Measurements from ENCODE around the gene ANKFN1. TPM values are rescaled to one million over a fixed set of nuclear protein-coding genes. Genes with fewer than 3 reads are reported as not detected.

The ANKFN1 gene, protein sequence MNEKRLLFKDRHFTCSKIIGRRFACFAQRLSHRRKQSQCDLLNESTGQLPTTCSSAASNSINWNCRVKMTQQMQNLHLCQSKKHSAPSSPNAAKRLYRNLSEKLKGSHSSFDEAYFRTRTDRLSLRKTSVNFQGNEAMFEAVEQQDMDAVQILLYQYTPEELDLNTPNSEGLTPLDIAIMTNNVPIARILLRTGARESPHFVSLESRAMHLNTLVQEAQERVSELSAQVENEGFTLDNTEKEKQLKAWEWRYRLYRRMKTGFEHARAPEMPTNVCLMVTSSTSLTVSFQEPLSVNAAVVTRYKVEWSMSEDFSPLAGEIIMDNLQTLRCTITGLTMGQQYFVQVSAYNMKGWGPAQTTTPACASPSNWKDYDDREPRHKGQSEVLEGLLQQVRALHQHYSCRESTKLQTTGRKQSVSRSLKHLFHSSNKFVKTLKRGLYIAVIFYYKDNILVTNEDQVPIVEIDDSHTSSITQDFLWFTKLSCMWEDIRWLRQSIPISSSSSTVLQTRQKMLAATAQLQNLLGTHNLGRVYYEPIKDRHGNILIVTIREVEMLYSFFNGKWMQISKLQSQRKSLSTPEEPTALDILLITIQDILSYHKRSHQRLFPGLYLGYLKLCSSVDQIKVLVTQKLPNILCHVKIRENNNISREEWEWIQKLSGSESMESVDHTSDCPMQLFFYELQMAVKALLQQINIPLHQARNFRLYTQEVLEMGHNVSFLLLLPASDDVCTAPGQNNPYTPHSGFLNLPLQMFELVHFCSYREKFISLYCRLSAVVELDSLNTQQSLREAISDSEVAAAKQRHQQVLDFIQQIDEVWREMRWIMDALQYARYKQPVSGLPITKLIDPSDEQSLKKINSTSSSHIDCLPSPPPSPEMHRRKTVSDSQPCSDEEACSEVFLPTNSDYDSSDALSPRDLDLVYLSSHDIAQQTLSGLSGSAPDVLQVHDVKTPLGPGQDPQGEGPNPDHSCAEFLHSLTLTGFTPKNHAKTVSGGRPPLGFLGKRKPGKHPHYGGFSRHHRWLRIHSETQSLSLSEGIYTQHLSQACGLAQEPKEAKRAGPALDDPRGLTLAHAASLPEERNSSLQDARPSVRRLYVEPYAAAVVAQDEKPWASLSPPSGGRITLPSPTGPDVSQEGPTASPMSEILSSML
- total RNA-seq, result not detected in 2 replicates

- intact Hi-C loops (cut with micrococcal nuclease), result no loop called here
Measured at GRCh38 chr17:56152874-56153602, at the start of gene ANKFN1. TSS of gene ANKFN1 (plus strand) at chr17:56153475. CDS start at chr17:56212668, 59,193 bp downstream.

DNA sequence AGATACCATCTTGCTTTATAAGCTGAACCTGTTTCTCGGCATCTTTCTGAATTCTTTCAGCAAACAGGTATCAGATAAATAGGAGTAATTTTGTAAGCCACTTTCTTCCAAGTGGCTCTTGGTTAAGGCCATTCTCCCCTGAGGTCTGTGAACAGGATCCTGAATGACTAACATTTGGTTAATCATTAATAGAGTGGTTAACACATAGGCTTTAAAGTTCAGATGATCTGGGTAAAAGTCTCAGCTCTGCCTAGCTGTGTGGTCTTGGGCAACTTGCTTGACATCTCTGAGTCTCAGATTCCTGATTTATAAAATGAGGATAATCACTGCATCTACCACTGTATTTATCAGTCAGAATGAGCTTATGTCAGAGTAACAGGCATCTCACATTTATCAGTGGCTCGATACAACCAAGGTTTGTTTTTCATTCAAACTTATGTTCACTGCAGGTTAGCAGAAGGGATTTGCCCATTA, 44.4 kb upstream of the ANKFN1 start:
- intact Hi-C loops (cut with micrococcal nuclease), result no loop called here

- intact Hi-C loops (cut with micrococcal nuclease), result no loop called here
Measured at GRCh38 chr17:56109836-56110235, 43.4 kb upstream of the ANKFN1 start.

DNA sequence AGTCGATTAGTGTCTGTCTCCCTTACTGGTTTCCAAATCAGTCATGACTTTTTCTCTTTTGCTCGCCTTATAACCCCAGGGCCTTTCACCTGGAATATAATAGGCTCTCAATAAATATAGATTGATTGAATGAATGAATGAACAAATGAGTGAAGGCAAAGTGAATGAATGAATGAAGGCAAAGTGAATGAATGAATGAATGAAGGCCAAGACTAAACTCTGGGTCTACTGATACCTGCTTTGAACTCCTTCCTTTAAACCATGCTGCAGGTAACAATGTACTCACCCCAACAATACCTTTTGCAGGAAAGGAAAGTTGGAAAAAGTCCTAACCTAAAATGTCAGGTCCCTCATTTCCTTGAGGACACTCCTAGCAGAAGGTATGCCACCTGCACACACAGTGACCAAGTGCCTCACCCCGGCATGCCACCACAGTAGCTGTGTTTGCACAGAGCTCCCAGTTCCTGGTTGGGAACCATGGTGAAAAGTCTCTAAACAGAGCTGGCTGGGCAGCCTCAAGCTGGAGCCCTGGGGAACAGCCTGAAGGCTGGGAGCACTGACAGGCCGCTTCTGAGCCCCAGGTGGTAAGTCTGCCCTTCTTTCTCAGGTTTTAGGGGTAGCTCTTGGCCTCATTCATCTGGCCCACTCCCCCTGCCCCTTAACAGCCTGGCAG, 42.7 kb upstream of the ANKFN1 start:
- intact Hi-C loops (cut with micrococcal nuclease), result no loop called here

GRCh38 chr17:56111706-56112485, 41.4 kb upstream of the ANKFN1 start:
- intact Hi-C loops (cut with micrococcal nuclease), result no loop called here

DNA sequence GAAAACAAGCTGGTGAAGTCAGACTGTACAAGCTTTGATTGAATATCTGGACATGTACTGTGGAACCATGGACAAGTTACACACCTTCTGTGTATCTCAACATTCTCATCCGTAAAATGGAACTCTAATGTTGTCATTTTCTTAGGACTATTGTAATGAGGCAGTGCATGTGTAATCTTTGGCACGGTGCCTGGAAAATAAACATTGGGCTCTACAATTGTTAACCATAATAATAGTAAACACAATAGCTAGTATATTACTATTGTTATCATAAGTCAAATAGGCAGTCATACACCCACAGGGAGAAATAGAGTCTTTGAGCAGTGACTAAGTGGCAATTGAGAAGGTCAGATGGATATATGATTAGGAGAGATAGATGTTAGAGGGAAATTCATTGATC, 39.8 kb upstream of the ANKFN1 start:
- intact Hi-C loops (cut with micrococcal nuclease), result no loop called here

DNA sequence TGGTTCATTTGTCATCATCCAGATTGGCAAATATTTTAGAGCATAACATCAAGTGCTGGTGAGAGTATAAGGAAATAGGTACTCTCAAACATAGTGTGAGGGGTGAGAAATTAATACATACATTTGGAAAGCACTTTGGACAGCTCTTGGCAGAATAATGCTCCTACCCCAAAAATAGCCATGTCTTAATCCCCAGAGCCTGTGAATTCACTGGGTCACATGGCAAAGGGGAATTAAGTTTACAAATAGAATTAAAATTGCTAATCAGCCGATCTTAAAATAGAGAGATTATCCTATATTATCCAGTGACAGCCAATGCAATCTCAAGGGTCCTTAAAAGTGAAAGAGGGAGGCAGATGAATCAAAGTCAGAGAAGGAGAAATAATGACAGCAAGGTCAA, 38.8 kb upstream of the ANKFN1 start:
- intact Hi-C loops (cut with micrococcal nuclease), result no loop called here

DNA sequence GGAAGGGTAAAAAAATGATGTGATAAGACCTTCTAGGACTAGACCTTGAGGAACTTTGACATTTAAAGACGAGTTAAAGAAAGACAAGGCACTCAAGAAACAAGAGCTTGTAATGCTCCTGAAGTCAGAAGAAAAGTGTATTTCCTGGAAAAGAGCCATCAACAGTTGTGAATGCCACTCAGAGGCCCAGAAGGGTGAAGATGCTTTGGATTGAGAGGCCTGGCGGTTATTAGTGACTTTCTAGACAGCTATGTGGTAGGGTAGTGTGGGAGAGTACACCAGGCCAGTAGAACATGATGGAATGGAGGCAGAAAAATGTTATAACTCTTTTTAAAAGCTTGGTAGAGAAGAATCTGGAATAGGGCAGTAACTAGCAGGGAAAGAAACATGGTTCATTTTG, 34.1 kb upstream of the ANKFN1 start:
- intact Hi-C loops (cut with micrococcal nuclease), result no loop called here

GRCh38 chr17:56119936-56120335, 33.3 kb upstream of the ANKFN1 start:
- intact Hi-C loops (cut with micrococcal nuclease), result no loop called here

DNA sequence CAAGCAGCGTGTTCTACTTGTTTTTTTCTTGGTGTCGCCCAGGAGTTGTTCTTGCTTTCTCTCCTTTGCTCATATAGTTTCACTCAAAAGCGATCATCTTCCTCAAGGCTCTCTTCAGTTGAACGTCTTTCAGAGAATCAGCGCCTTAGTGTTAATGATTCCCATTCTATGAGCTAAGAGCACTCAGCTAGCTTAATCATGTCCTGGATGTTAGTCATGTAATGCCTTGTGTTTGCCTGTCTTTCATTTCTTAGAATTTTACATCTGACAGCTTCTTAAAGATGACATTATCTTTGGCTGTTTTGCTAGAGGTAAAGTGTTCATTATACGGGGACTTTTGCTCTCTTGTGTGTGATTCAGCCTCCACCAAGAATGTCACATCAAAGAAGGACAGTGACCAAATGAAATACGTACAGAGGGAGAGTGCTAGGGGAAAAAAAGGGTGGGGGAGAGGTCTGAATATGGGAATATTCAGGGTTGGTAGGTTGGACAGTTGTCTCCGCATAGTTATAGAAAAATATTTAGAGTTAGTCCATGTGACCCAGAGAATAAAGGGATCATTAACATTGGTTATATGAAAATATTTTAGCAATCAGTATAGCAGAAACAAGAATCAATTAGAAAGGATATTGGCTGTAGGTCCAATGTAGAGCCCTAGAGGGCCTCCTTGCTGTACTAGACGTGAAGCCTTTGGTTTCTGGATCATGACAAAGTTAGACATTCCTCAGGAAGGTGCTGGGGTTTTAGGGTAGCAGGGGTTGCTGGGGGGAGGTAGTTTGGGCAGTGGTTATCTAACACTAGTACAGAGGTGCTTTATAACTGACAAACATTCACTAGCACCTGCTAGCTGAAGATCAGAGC, 31.9 kb upstream of the ANKFN1 start:
- intact Hi-C loops (cut with micrococcal nuclease), result no loop called here

DNA sequence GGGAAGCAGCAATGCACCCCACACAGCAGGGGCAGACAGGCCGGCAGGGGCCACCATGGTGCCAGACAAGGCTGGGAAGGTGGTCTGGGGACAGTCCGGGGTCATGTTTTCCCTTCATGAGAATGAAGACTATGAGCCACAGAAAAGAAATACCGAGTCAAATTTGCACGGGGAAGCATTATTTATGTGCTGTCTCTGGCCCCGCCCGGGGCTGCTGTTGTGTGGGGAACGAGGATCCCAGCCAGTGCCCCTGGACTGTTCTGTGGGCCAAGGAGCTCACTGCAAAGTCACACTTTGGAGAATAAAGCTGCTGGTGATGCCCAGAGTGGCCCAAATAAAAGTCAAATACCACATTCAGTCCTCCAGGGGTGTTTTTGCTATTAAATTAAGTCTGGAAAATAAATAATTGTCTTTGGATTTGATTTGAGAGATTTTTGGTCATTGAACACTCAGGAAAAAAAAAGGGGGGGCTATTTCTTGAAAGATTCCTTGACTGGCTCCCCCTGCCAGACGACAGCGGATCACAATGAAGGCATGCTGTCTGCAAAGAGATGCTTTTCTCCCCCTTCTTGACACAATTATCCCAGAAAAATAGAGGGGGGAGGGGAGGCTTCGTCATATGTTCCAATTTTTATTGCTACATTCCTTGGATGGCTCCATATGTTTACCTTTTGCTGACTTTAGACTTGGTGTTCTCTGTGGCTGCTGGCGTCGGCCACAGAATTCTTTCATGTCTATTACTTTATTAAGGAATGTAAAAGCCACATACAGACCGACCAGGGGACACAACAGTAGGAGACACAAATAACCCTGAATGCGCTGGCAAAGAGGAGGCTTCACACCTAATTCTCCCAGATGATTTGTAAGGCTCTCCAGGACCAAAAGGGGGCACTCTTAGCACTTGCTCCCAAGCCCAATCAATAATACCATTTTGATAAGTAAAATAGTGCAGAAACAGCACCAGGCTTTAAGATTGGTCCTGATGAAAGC, 27.1 kb upstream of the ANKFN1 start:
- intact Hi-C loops (cut with micrococcal nuclease), result loop anchor here (1.0 to 5.0 kb wide), 2 partner anchors 193 to 351 kb away; no protein-coding TSS in a partner anchor

- intact Hi-C loops (cut with micrococcal nuclease), result no loop called here
Measured at GRCh38 chr17:56130026-56130425, 23.2 kb upstream of the ANKFN1 start.

- intact Hi-C loops (cut with micrococcal nuclease), result no loop called here
Measured at GRCh38 chr17:56130631-56131030, 22.6 kb upstream of the ANKFN1 start.

- intact Hi-C loops (cut with micrococcal nuclease), result no loop called here
Measured at GRCh38 chr17:56131431-56131830, 21.8 kb upstream of the ANKFN1 start.

DNA sequence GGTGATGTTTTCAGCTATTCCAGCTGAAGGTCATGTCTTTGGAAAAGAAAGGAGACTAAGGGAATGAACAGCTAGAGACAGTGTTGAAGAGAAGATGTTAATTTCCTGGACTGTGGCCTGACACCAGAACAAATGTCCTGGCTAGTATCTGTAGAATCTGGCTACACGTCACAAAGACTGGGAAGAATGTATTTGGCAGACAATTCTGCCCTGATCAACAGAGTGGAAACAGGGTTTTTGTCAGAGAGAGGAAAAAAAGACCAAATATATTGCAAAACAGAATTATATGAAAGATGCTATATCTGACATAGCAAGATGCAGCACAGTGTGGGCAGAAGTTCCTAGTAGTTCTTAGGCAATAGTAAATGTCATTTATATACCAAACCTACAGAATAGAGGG, 17.0 kb upstream of the ANKFN1 start:
- intact Hi-C loops (cut with micrococcal nuclease), result no loop called here

- intact Hi-C loops (cut with micrococcal nuclease), result no loop called here
Measured at GRCh38 chr17:56141046-56141839, 12.0 kb upstream of the ANKFN1 start.

GRCh38 chr17:56142325-56142724, 10.9 kb upstream of the ANKFN1 start:
- intact Hi-C loops (cut with micrococcal nuclease), result no loop called here

All from T-helper 2 cell treated with Interferon-gamma antibody and Interleukin-4, amounts not matched to agents 100 ng/mL and 5 ng/mL, for 36 hours (primary cell).